ENCODE results near the gene CRYAB.

DNA sequence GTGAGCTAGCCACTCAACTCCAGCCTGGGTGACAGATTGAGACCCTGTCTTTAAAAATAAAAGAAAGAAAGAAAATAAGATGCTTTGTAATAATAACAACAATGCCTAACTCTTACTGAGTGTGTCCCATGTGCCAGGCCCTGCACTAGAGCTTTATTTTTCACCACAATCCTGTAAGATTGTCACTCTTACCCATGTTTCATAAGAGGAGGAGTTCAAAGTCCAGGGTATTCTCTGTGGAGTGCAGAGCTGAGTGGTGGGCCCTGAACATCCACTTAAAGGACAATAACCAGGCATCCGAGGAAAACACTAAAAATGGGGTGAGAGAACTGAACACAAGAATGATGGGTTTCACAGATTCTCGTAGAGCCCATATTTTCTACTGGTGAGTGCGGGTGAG, 6.2 kb upstream of the CRYAB start:
- TF ChIP-seq ZNF274 (IDR thresholded peaks at IDR 0.05; ENCODE audit: low read depth, low read length) (no peak), SUZ12 (IDR thresholded peaks at IDR 0.05; ENCODE audit: extremely low read depth, insufficient read depth, insufficient read length) (no peak), YY1 (IDR thresholded peaks at IDR 0.05; ENCODE audit: insufficient read depth, insufficient read length) (no peak)
